ENCODE results near the gene TNFRSF18. TPM values are rescaled to one million over a fixed set of nuclear protein-coding genes. Genes with fewer than 3 reads are reported as not detected.
"Not testable (repeated sequence)": the region's sequence is repeated elsewhere in the genome, so short reads cannot be mapped to it uniquely, and the experiment has no call there.

Gene TNFRSF18
- total RNA-seq, 3 donors from 2014 or later, result 1.6 to 2.2 (median 2.2) TPM

- Histone ChIP-seq H3K4me1 (ENCODE audit: low read depth) (no peaks in the 10 kb centered on the region), H3K36me3 (ENCODE audit: low read depth) (peaks cover 6% of the 10 kb centered on the region), H3K9me3 (no peaks in the 10 kb centered on the region), H3K4me3 (no peak overlapping the region)
- no peak for TF ChIP-seq CTCF (IDR thresholded peaks at IDR 0.05)
- no peak for DNase-seq
- intact Hi-C loops (cut with DNase I, micrococcal nuclease), result loop anchor here in 1 of 2 donors (10.0 kb wide), 1 partner anchor 129 kb away; no protein-coding TSS in a partner anchor
- ATAC-seq, result no peak
Observed at GRCh38 chr1:1253314-1253713, 46.9 kb upstream of the TNFRSF18 start.

- intact Hi-C loops (cut with DNase I, micrococcal nuclease), result loop anchor here in 1 of 2 donors (10.0 kb wide), 1 partner anchor 126 kb away; no protein-coding TSS in a partner anchor
Observed at GRCh38 chr1:1250786-1251284, 44.4 kb upstream of the TNFRSF18 start.

GRCh38 chr1:1248009-1248913 is 41.9 kb upstream of the TNFRSF18 start:
- intact Hi-C loops (cut with DNase I, micrococcal nuclease); H3K4me3 ChIP-seq; H3K4me1 ChIP-seq (ENCODE audit: low read depth); H3K9me3 ChIP-seq; ATAC-seq; DNase-seq; H3K36me3 ChIP-seq (ENCODE audit: low read depth): not testable (repeated sequence)

More at GRCh38 chr1:1250786-1251284, 44.4 kb upstream of the TNFRSF18 start:
- ATAC-seq (peak; percentile 70), DNase-seq (peak in 2 of 3 donors; percentile 42 to 76)
- Histone ChIP-seq H3K36me3 (ENCODE audit: low read depth) (peaks cover 6% of the 10 kb centered on the region), H3K4me3 (no peak overlapping the region), H3K4me1 (ENCODE audit: low read depth) (peaks cover 6% of the 10 kb centered on the region), H3K9me3 (no peaks in the 10 kb centered on the region)
- no peak for TF ChIP-seq CTCF (IDR thresholded peaks at IDR 0.05)

GRCh38 chr1:1247341-1247913 is 41.0 kb upstream of the TNFRSF18 start:
- Histone ChIP-seq H3K9me3 (no peaks in the 10 kb centered on the region), H3K4me1 (ENCODE audit: low read depth) (peaks cover 6% of the 10 kb centered on the region), H3K4me3 (no peak overlapping the region), H3K36me3 (ENCODE audit: low read depth) (no peaks in the 10 kb centered on the region)
- DNase-seq, result peak in 1 of 3 donors; percentile 44
- no peak for TF ChIP-seq CTCF (IDR thresholded peaks at IDR 0.05)
- no peak for ATAC-seq
- intact Hi-C loops (cut with DNase I, micrococcal nuclease), result no loop called here

- intact Hi-C loops (cut with DNase I, micrococcal nuclease), result no loop called here
- H3K4me1 ChIP-seq (ENCODE audit: low read depth), result peaks cover 6% of the 10 kb centered on the region
- peak; percentile 13 for ATAC-seq
- H3K9me3 ChIP-seq, result no peaks in the 10 kb centered on the region
- no peak within 1 kb of the TSS for H3K4me3 ChIP-seq
- no peak for TF ChIP-seq CTCF (IDR thresholded peaks at IDR 0.05)
- DNase-seq, result no peak
- no peaks in the 10 kb centered on the region for H3K36me3 ChIP-seq (ENCODE audit: low read depth)
Observed at GRCh38 chr1:1246577-1247340, 40.4 kb upstream of the TNFRSF18 start, which contains the start of gene C1QTNF12. Gene C1QTNF12 (minus strand): TSS chr1:1246722. CDS start chr1:1246690, 32 bp downstream.
